HEK293 (cell line): ENCODE data around the gene CELSR1.

Experiments used
- CTCF ChIA-PET: fragments of 350-600 bp; formaldehyde crosslinking; extraction: SDS; loops from one replicate; lab custom pipeline; 2021; ENCODE audit warnings: antibody characterized with exemption; lab: Yijun Ruan, JAX
- POLR2A ChIA-PET: fragments of 300-600 bp; formaldehyde crosslinking; extraction: SDS; loops from one replicate; lab custom pipeline; 2020; ENCODE audit warnings: antibody characterized with exemption, inconsistent platforms; lab: Yijun Ruan, JAX
- H3K27ac ChIP-seq: fragments of 200-500 bp; sonication (Bioruptor generic); 2 replicates; pipeline ENCODE4 v1.5.1; 2014; ENCODE audit warnings: low read depth, low read length, control low read depth, inconsistent platforms; ENCODE audit errors: extremely low read depth
- H3K36me3 ChIP-seq, 2 experiments: fragments of 200-500 bp in 1 of 2; sonication (Bioruptor generic) in 1 of 2; 1 replicate in 1 of 2; 2 replicates in 1 of 2; pipeline ENCODE4 v1.5.1; 2014 to 2017; ENCODE audit warnings: inconsistent platforms in 2 of 2, low read length in 2 of 2; ENCODE audit not compliant: control insufficient read depth in 2 of 2, insufficient read depth in 1 of 2
- H3K4me1 ChIP-seq: fragments of 200-500 bp; sonication (Bioruptor generic); 2 replicates; pipeline ENCODE4 v1.5.1; 2014; ENCODE audit warnings: mild to moderate bottlenecking, low read length, inconsistent platforms; ENCODE audit not compliant: control insufficient read depth, insufficient read depth
- H3K4me3 ChIP-seq: 2 replicates; pipeline ENCODE4 v1.5.1; 2011; ENCODE audit warnings: low read depth, mild to moderate bottlenecking, control low read depth, low read length, moderate library complexity
- H3K9me3 ChIP-seq: fragments of 200-500 bp; sonication (Bioruptor generic); 2 replicates; pipeline ENCODE4 v1.5.1; 2014; ENCODE audit warnings: low read depth, low read length, inconsistent platforms; ENCODE audit not compliant: control insufficient read depth, insufficient read depth
- BCL11A ChIP-seq: fragments of 450-650 bp; formaldehyde crosslinking; IDR thresholded peaks from 2 replicates; pipeline ENCODE4 v1.5.1; 2016; ENCODE audit warnings: low read depth, missing biosample characterization, missing genetic modification characterization
- KLF1 ChIP-seq: fragments of 450-650 bp; formaldehyde crosslinking; IDR thresholded peaks from 2 replicates; pipeline ENCODE4 v1.5.1; 2016; ENCODE audit warnings: missing biosample characterization, missing genetic modification characterization
- OSR2 ChIP-seq: fragments of 450-650 bp; formaldehyde crosslinking; IDR thresholded peaks from 2 replicates; pipeline ENCODE4 v1.5.1; 2016; ENCODE audit warnings: missing biosample characterization, missing genetic modification characterization
- SETDB1 ChIP-seq: IDR thresholded peaks from one replicate; pipeline ENCODE4 v1.6.1; 2017; ENCODE audit warnings: mild to moderate bottlenecking, low read length, moderate library complexity, mixed read lengths; ENCODE audit not compliant: insufficient read length
- TRIM28 ChIP-seq: IDR thresholded peaks from 2 replicates; pipeline ENCODE4 v1.6.1; 2011; ENCODE audit warnings: low read length, control low read depth, borderline replicate concordance
- TSHZ1 ChIP-seq: fragments of 450-650 bp; formaldehyde crosslinking; IDR thresholded peaks from 2 replicates; pipeline ENCODE4 v1.5.1; 2016; ENCODE audit warnings: missing biosample characterization, missing genetic modification characterization, borderline replicate concordance
- ZBTB26 ChIP-seq: fragments of 450-650 bp; formaldehyde crosslinking; optimal IDR thresholded peaks from 2 replicates; pipeline ENCODE3; 2016; ENCODE audit warnings: missing biosample characterization, mild to moderate bottlenecking, missing genetic modification characterization
- ZNF138 ChIP-seq: fragments of 450-650 bp; formaldehyde crosslinking; IDR thresholded peaks from 2 replicates; pipeline ENCODE4 v1.5.1; 2016; ENCODE audit warnings: missing biosample characterization, missing genetic modification characterization, borderline replicate concordance
- ZNF239 ChIP-seq: fragments of 450-650 bp; formaldehyde crosslinking; IDR thresholded peaks from 2 replicates; pipeline ENCODE4 v1.5.1; 2016; ENCODE audit warnings: missing biosample characterization, missing genetic modification characterization
- ZNF292 ChIP-seq: fragments of 450-650 bp; formaldehyde crosslinking; IDR thresholded peaks from 2 replicates; pipeline ENCODE4 v1.5.1; 2016; ENCODE audit warnings: low read depth, missing biosample characterization, missing genetic modification characterization, borderline replicate concordance
- ZNF302 ChIP-seq: fragments of 450-650 bp; formaldehyde crosslinking; IDR thresholded peaks from 2 replicates; pipeline ENCODE4 v1.5.1; 2016; ENCODE audit warnings: missing biosample characterization, missing genetic modification characterization, low read depth
- ZNF341 ChIP-seq: fragments of 450-650 bp; formaldehyde crosslinking; IDR thresholded peaks from 2 replicates; pipeline ENCODE4; 2016; ENCODE audit warnings: low read depth, missing biosample characterization, missing genetic modification characterization
- ZNF394 ChIP-seq: fragments of 450-650 bp; formaldehyde crosslinking; IDR thresholded peaks from 2 replicates; pipeline ENCODE4 v1.5.1; 2016; ENCODE audit warnings: missing biosample characterization, missing genetic modification characterization, mild to moderate bottlenecking, moderate library complexity, borderline replicate concordance
- ZNF501 ChIP-seq: fragments of 450-650 bp; formaldehyde crosslinking; IDR thresholded peaks from 2 replicates; pipeline ENCODE4 v1.5.1; 2016; ENCODE audit warnings: missing biosample characterization, missing genetic modification characterization
- ZNF544 ChIP-seq: fragments of 450-650 bp; formaldehyde crosslinking; IDR thresholded peaks from 2 replicates; pipeline ENCODE4 v1.5.0; 2017; ENCODE audit warnings: missing biosample characterization, missing genetic modification characterization
- ZNF549 ChIP-seq: fragments of 450-650 bp; IDR thresholded peaks from 2 replicates; pipeline ENCODE4 v1.5.1; 2018; ENCODE audit warnings: missing biosample characterization, missing genetic modification characterization, mild to moderate bottlenecking, inconsistent platforms, moderate library complexity
- ZNF585B ChIP-seq: fragments of 450-650 bp; formaldehyde crosslinking; IDR thresholded peaks from 2 replicates; pipeline ENCODE4 v1.5.1; 2016; ENCODE audit warnings: missing biosample characterization, missing genetic modification characterization
- ZNF610 ChIP-seq: fragments of 450-650 bp; formaldehyde crosslinking; IDR thresholded peaks from 2 replicates; pipeline ENCODE4 v1.5.1; 2016; ENCODE audit warnings: missing biosample characterization, missing genetic modification characterization, borderline replicate concordance
- ZNF645 ChIP-seq: fragments of 450-650 bp; formaldehyde crosslinking; IDR thresholded peaks from 2 replicates; pipeline ENCODE4; 2016; ENCODE audit warnings: missing biosample characterization, missing genetic modification characterization
- ZNF701 ChIP-seq: fragments of 450-650 bp; formaldehyde crosslinking; IDR thresholded peaks from 2 replicates; pipeline ENCODE4 v1.5.1; 2016; ENCODE audit warnings: missing biosample characterization, missing genetic modification characterization
- ZNF837 ChIP-seq: fragments of 450-650 bp; formaldehyde crosslinking; IDR thresholded peaks from 2 replicates; pipeline ENCODE4 v1.5.1; 2016; ENCODE audit warnings: missing biosample characterization, missing genetic modification characterization
- ZSCAN30 ChIP-seq: fragments of 450-650 bp; IDR thresholded peaks from 2 replicates; pipeline ENCODE4 v1.5.1; 2018; ENCODE audit warnings: missing biosample characterization, mild to moderate bottlenecking, missing genetic modification characterization, moderate library complexity
- ZSCAN5A ChIP-seq: fragments of 450-650 bp; formaldehyde crosslinking; IDR thresholded peaks from 2 replicates; pipeline ENCODE4 v1.5.1; 2016; ENCODE audit warnings: missing biosample characterization, missing genetic modification characterization

Gene CELSR1

GRCh38 chr22:46571642-46572250, 34.3 kb upstream of the CELSR1 start:
- CTCF ChIA-PET, result interaction anchor here (0.6 to 0.7 kb wide), 2 partner anchors 165 to 1902 kb away, joined by 3 read pairs; no protein-coding TSS in a partner anchor
- Histone ChIP-seq H3K27ac (no peak overlapping the region), H3K9me3 (no peaks in the 10 kb centered on the region), H3K4me3 (no peak overlapping the region), H3K4me1 (peaks cover 14% of the 10 kb centered on the region), H3K36me3 (no peaks in the 10 kb centered on the region)
- TF ChIP-seq ZNF549 (tag by site-specific recombination), result no peak
- peak; percentile 95 for TF ChIP-seq SETDB1
- TF ChIP-seq TRIM28, result peak; percentile 83; the same call in 1 of the 2 replicates
- POLR2A ChIA-PET, result no interaction called here

- TF ChIP-seq ZNF341 (tag by site-specific recombination), result no peak
- no peak for TF ChIP-seq OSR2
- TF ChIP-seq ZNF610 (tag by site-specific recombination), result no peak
- no peak for TF ChIP-seq ZNF544
- TF ChIP-seq ZNF501 (tag by site-specific recombination), result no peak
- TF ChIP-seq ZNF701 (tag by site-specific recombination), result no peak
- TF ChIP-seq ZNF239 (tag by site-specific recombination), result no peak
- no peak for TF ChIP-seq ZNF394 (tag by site-specific recombination)
- no peak for TF ChIP-seq BCL11A (tag by site-specific recombination)
- no peak for TF ChIP-seq TSHZ1
- TF ChIP-seq ZNF645 (tag by site-specific recombination), result no peak
- TF ChIP-seq ZNF837 (tag by site-specific recombination), result no peak
- TF ChIP-seq ZNF302 (tag by site-specific recombination), result no peak
- TF ChIP-seq ZSCAN5A (tag by site-specific recombination), result no peak
- no peak for TF ChIP-seq ZNF292
- TF ChIP-seq ZNF585B (tag by site-specific recombination), result no peak
- no peak for TF ChIP-seq ZBTB26 (tag by site-specific recombination)
- TF ChIP-seq KLF1 (tag by site-specific recombination), result no peak
- TF ChIP-seq ZSCAN30 (tag by site-specific recombination), result no peak
- TF ChIP-seq ZNF138 (tag by site-specific recombination), result no peak
- H3K9me3 ChIP-seq, result no peaks in the 10 kb centered on the region
- CTCF ChIA-PET, result no interaction called here
- no peaks in the 10 kb centered on the region for H3K36me3 ChIP-seq
- no peak overlapping the region for H3K4me3 ChIP-seq
- no peak overlapping the region for H3K27ac ChIP-seq
- POLR2A ChIA-PET, result no interaction called here
- peaks cover 2% of the 10 kb centered on the region; the same call in 1 of the 2 replicates for H3K4me1 ChIP-seq
These were observed 32.7 kb upstream of the CELSR1 start for GRCh38 chr22:46569848-46570695.
